Measurements from ENCODE around the gene ETS1. TPM values are rescaled to one million over a fixed set of nuclear protein-coding genes. Genes with fewer than 3 reads are reported as not detected.

Gene ETS1
- total RNA-seq, 4 donors from 2014 or later: 23.6 to 56.7 (median 29.2) TPM

DNA sequence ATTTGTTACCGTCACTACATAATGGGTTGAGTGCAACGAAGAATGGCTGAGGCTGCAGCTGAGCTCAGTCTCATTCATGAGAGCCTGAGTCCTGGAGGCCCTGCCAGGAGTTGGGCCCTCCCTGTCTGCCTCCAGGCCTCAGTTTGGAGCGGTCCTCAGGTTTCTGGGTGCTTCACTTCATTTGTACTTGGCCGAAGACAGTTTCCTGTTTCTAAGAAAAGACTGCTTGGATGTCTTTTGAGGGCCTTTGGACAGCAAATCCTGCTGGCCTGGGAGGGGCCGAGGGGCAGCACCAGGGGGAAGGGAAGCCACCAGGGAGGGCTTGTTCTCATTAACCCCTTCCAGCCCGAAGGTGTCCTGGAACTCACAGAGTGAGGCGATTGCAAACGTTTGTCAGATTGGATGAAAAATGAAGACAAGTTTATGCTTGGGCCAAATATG lies 163.1 kb downstream of the ETS1 start:
- no peak for DNase-seq
- H3K27me3 ChIP-seq: no peaks in the 10 kb centered on the region
- H3K9me3 ChIP-seq: no peaks in the 10 kb centered on the region
- TF ChIP-seq, protein P1, sequence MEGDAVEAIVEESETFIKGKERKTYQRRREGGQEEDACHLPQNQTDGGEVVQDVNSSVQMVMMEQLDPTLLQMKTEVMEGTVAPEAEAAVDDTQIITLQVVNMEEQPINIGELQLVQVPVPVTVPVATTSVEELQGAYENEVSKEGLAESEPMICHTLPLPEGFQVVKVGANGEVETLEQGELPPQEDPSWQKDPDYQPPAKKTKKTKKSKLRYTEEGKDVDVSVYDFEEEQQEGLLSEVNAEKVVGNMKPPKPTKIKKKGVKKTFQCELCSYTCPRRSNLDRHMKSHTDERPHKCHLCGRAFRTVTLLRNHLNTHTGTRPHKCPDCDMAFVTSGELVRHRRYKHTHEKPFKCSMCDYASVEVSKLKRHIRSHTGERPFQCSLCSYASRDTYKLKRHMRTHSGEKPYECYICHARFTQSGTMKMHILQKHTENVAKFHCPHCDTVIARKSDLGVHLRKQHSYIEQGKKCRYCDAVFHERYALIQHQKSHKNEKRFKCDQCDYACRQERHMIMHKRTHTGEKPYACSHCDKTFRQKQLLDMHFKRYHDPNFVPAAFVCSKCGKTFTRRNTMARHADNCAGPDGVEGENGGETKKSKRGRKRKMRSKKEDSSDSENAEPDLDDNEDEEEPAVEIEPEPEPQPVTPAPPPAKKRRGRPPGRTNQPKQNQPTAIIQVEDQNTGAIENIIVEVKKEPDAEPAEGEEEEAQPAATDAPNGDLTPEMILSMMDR (IDR thresholded peaks at IDR 0.05): no peak
- TF ChIP-seq EP300 (IDR thresholded peaks at IDR 0.05; ENCODE audit: low read depth): no peak
- no peak for TF ChIP-seq POLR2A (IDR thresholded peaks at IDR 0.05)
- TF ChIP-seq POLR2AphosphoS5 (IDR thresholded peaks at IDR 0.05): no peak
- in situ Hi-C loops (cut with MboI; ENCODE audit: low pct_ligation_motif_present in 1 of 4, low pct_unique_long_range_greater_than_20kb in 1 of 4, low sequenced_read_pairs in 3 of 4): no loop called here
- H3K4me3 ChIP-seq: no peak overlapping the region
- intact Hi-C loops (cut with DNase I; ENCODE audit: low total_unique reads): no loop called here
- H3K4me1 ChIP-seq: peaks cover 5 to 40% (median 30%) of the 10 kb centered on the region in 4 donors
- H3K36me3 ChIP-seq: no peaks in the 10 kb centered on the region
- WGBS, 2 donors (ENCODE audit: low coverage in 1 of 2): 32 to 52% methylated on average over 3 to 8 of the region's 8 CpGs
- peak overlapping the region; percentile 76 to 91 (median 82) for H3K27ac ChIP-seq

GRCh38 chr11:128422576-128423370 lies 164.6 kb downstream of the ETS1 start:
- TF ChIP-seq, protein P1 (IDR thresholded peaks at IDR 0.05): no peak
- TF ChIP-seq POLR2A (IDR thresholded peaks at IDR 0.05) (no peak), EP300 (IDR thresholded peaks at IDR 0.05; ENCODE audit: low read depth) (no peak), POLR2AphosphoS5 (IDR thresholded peaks at IDR 0.05) (no peak)
- H3K9me3 ChIP-seq: no peaks in the 10 kb centered on the region
- H3K4me3 ChIP-seq: no peak overlapping the region
- no peak overlapping the region for H3K27ac ChIP-seq
- H3K4me1 ChIP-seq: peaks cover 5 to 50% (median 33%) of the 10 kb centered on the region in 4 donors
- intact Hi-C loops (cut with DNase I; ENCODE audit: low total_unique reads) (no loop called here), in situ Hi-C loops (cut with MboI; ENCODE audit: low pct_ligation_motif_present in 1 of 4, low pct_unique_long_range_greater_than_20kb in 1 of 4, low sequenced_read_pairs in 3 of 4) (no loop called here)
- H3K36me3 ChIP-seq: no peaks in the 10 kb centered on the region
- WGBS, 2 donors (ENCODE audit: low coverage in 1 of 2): 88% methylated on average over 16 of the region's 16 CpGs; no CpG with 5 or more reads in 1 of the 2 donors
- H3K27me3 ChIP-seq: no peaks in the 10 kb centered on the region
- peak; percentile 25 for DNase-seq

GRCh38 chr11:128421577-128422330 lies 165.6 kb downstream of the ETS1 start:
- Histone ChIP-seq H3K36me3 (no peaks in the 10 kb centered on the region), H3K4me3 (no peak overlapping the region), H3K9me3 (no peaks in the 10 kb centered on the region), H3K27me3 (no peaks in the 10 kb centered on the region), H3K4me1 (peaks cover 5 to 60% (median 33%) of the 10 kb centered on the region in 4 donors), H3K27ac (peak overlapping the region in 2 of 4 donors; percentile 1 to 49)
- DNase-seq: no peak
- WGBS, 2 donors (ENCODE audit: low coverage in 1 of 2): 87 to 100% methylated on average over 3 to 6 of the region's 6 CpGs
- in situ Hi-C loops (cut with MboI; ENCODE audit: low pct_ligation_motif_present in 1 of 4, low pct_unique_long_range_greater_than_20kb in 1 of 4, low sequenced_read_pairs in 3 of 4) (no loop called here), intact Hi-C loops (cut with DNase I; ENCODE audit: low total_unique reads) (no loop called here)
- TF ChIP-seq POLR2AphosphoS5 (IDR thresholded peaks at IDR 0.05) (no peak), POLR2A (IDR thresholded peaks at IDR 0.05) (no peak)
- TF ChIP-seq, protein P1 (IDR thresholded peaks at IDR 0.05): no peak

DNA sequence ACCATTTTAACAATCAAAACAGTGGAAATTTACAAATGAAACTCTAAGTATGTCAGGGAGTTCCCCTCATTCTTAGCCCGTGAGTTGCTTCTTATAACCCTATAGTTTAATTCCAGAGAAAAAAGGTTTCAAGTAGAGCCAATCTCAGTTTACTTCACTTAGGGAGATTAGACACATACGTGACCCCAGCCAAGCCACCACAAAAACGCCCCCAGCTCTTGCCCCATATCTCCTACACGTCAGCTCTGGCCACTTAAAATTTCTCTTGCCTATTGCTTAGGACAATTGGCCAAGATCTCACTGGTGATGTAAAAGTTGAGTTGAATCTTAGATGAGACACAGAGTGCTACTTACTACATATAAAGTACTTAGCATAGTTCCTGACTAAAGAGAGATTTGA lies 166.4 kb downstream of the ETS1 start:
- in situ Hi-C loops (cut with MboI; ENCODE audit: low pct_ligation_motif_present in 1 of 4, low pct_unique_long_range_greater_than_20kb in 1 of 4, low sequenced_read_pairs in 3 of 4) (no loop called here), intact Hi-C loops (cut with DNase I; ENCODE audit: low total_unique reads) (no loop called here)
- Histone ChIP-seq H3K4me3 (no peak overlapping the region), H3K36me3 (no peaks in the 10 kb centered on the region), H3K4me1 (peaks cover 5 to 60% (median 32%) of the 10 kb centered on the region in 4 donors), H3K27me3 (no peaks in the 10 kb centered on the region), H3K9me3 (no peaks in the 10 kb centered on the region), H3K27ac (peak overlapping the region in 1 of 4 donors; percentile 49)
- whole genome bisulfite sequencing, 2 donors (ENCODE audit: low coverage in 1 of 2): 76 to 85% methylated on average over 4 of the region's 4 CpGs
- TF ChIP-seq EP300 (IDR thresholded peaks at IDR 0.05; ENCODE audit: low read depth): no peak
- TF ChIP-seq POLR2AphosphoS5 (IDR thresholded peaks at IDR 0.05): no peak
- TF ChIP-seq POLR2A (IDR thresholded peaks at IDR 0.05): no peak
- TF ChIP-seq, protein P1 (IDR thresholded peaks at IDR 0.05): no peak
- no peak for DNase-seq

Data from transverse colon (tissue), 4 donors.